A549 (cell line): ENCODE results near the gene HIVEP3. TPM values are rescaled to one million over a fixed set of nuclear protein-coding genes. Genes with fewer than 3 reads are reported as not detected.

Source experiments
- ATAC-seq, 2 experiments: fragments of 200-7000 bp in 1 of 2; fragments of >200 bp in 1 of 2; cut with Nextera tagmentation in 1 of 2; cut with Tn5 transposase in 1 of 2; 3 replicates each; pipeline versions ENCODE4 v1.8.0 to v1.9.1; 2018 to 2020; ENCODE audit warnings: mild to moderate bottlenecking in 1 of 2, moderate library complexity in 1 of 2
- CTCF ChIA-PET: fragments of 300-600 bp; sonication (Branson Sonifier 250); formaldehyde crosslinking; extraction: SDS; loops from one replicate; lab custom pipeline; 2021; ENCODE audit warnings: antibody characterized with exemption, inconsistent platforms; lab: Yijun Ruan, JAX
- POLR2A ChIA-PET: fragments of 350-600 bp; formaldehyde crosslinking; extraction: SDS; loops from one replicate; lab custom pipeline; 2021; ENCODE audit warnings: antibody characterized with exemption, inconsistent platforms; lab: Yijun Ruan, JAX
- DNase-seq, 2 experiments: peaks; one replicate each; pipeline versions ENCODE4 v3.0.0 to v3.0.0-alpha.2; 2011 to 2016; ENCODE audit warnings: low read depth in 1 of 2, low spot score in 1 of 2
- FAIRE-seq: peaks from 2 replicates; lab custom pipeline; 2011; peaks lifted over from hg19 to GRCh38; lab: Jason Lieb, UNC
- H3K27ac ChIP-seq, 2 experiments: fragments of >200 bp; sonication (Bioruptor Twin); formaldehyde crosslinking; 3 replicates each; pipeline ENCODE4 v1.5.1; 2016 to 2017
- H3K4me1 ChIP-seq: fragments of >200 bp; sonication (Bioruptor Twin); formaldehyde crosslinking; 3 replicates; pipeline ENCODE4 v1.6.1; 2016
- H3K4me2 ChIP-seq: fragments of >200 bp; sonication (Bioruptor Twin); formaldehyde crosslinking; 3 replicates; pipeline ENCODE4 v1.6.1; 2016
- H3K4me3 ChIP-seq: fragments of >200 bp; sonication (Bioruptor Twin); formaldehyde crosslinking; 3 replicates; pipeline ENCODE4 v1.5.1; 2016
- H3K9me3 ChIP-seq: fragments of >200 bp; sonication (Bioruptor Twin); formaldehyde crosslinking; 3 replicates; pipeline ENCODE4 v1.6.1; 2016
- CBX8 ChIP-seq: fragments of 200-600 bp; sonication (generic); IDR thresholded peaks from 2 replicates; pipeline ENCODE4 v1.6.1; 2016
- CHD2 ChIP-seq: fragments of 150-350 bp; IDR thresholded peaks from 2 replicates; pipeline ENCODE4 v1.6.1; 2014; ENCODE audit warnings: low read length; ENCODE audit not compliant: partially characterized antibody
- CHD4 ChIP-seq: fragments of 200-600 bp; sonication (generic); IDR thresholded peaks from 2 replicates; pipeline ENCODE4 v1.6.1; 2016; ENCODE audit warnings: antibody characterized with exemption, mild to moderate bottlenecking, borderline replicate concordance
- FOSB ChIP-seq: fragments of 250-450 bp; sonication (Bioruptor Pico); IDR thresholded peaks from 2 replicates; pipeline ENCODE4 v1.5.0; 2020; ENCODE audit warnings: mild to moderate bottlenecking, moderate library complexity
- HOXA7 ChIP-seq: fragments of 250-450 bp; sonication (Bioruptor Pico); IDR thresholded peaks from 2 replicates; pipeline ENCODE4 v1.5.0; 2020; ENCODE audit warnings: mild to moderate bottlenecking, moderate library complexity
- JUNB ChIP-seq: fragments of >200 bp; sonication (Bioruptor Twin); formaldehyde crosslinking; IDR thresholded peaks from 2 replicates; pipeline ENCODE4 v1.6.1; 2016
- KDM1A ChIP-seq: fragments of 200-600 bp; sonication (generic); IDR thresholded peaks from 2 replicates; pipeline ENCODE4 v1.6.1; 2016; ENCODE audit warnings: low read depth, mild to moderate bottlenecking
- NFE2L2 ChIP-seq: fragments of 150-350 bp; conservative IDR thresholded peaks from 2 replicates; pipeline ENCODE4 v1.6.1; 2014; ENCODE audit warnings: low read length
- NPAS2 ChIP-seq: fragments of 250-450 bp; sonication (Bioruptor Pico); IDR thresholded peaks from 2 replicates; pipeline ENCODE4 v1.8.0; 2022; ENCODE audit warnings: mild to moderate bottlenecking, moderate library complexity, borderline replicate concordance
- NR3C1 ChIP-seq: fragments of >200 bp; sonication (Bioruptor Twin); formaldehyde crosslinking; IDR thresholded peaks from 3 replicates; pipeline ENCODE4 v1.6.1; 2017
- POLR2AphosphoS2 ChIP-seq: conservative IDR thresholded peaks from 2 replicates; pipeline ENCODE4 v1.6.1; 2012; ENCODE audit warnings: low read length, improper control_type of control experiment, inconsistent platforms
- RAD21 ChIP-seq, 2 experiments: fragments of >200 bp in 1 of 2; sonication (Bioruptor Twin) in 1 of 2; formaldehyde crosslinking in 1 of 2; IDR thresholded peaks in 1 of 2; conservative IDR thresholded peaks in 1 of 2; 2 replicates in 1 of 2; 3 replicates in 1 of 2; pipeline ENCODE4 v1.6.1; 2012 to 2018; ENCODE audit warnings: inconsistent platforms in 1 of 2
- SMC3 ChIP-seq: fragments of >200 bp; sonication (Bioruptor Twin); formaldehyde crosslinking; IDR thresholded peaks from 3 replicates; pipeline ENCODE4 v1.6.1; 2018; ENCODE audit warnings: inconsistent platforms
- TFCP2L1 ChIP-seq: fragments of 250-450 bp; sonication (Bioruptor Pico); IDR thresholded peaks from 2 replicates; pipeline ENCODE4 v1.5.0; 2021; ENCODE audit warnings: mild to moderate bottlenecking
- TP53 ChIP-seq: fragments of 250-450 bp; sonication (Bioruptor Pico); IDR thresholded peaks from 2 replicates; pipeline ENCODE4 v1.5.0; 2021; ENCODE audit warnings: mild to moderate bottlenecking, moderate library complexity
- ZFP36 ChIP-seq: fragments of 450-650 bp; IDR thresholded peaks from 2 replicates; pipeline ENCODE4 v1.6.1; 2014; ENCODE audit warnings: borderline replicate concordance; ENCODE audit not compliant: partially characterized antibody
- WGBS: methylation state at CpG from one replicate; pipeline ENCODE4 v1.1.6; 2017; ENCODE audit errors: missing lambda C conversion rate; 5-methylcytosine and 5-hydroxymethylcytosine counted together
- polyA plus RNA-seq, 4 experiments: library from polyadenylated mRNA; depleted of rRNA in 3 of 4; stranded (reverse); fragments of >200 nt; fragmentation: RNase III in 1 of 4; extraction: RNeasy Plus Mini Kit Qiagen cat#74134 plus additional on column Dnase treatment in 1 of 4; gene quantifications; 2 replicates in 3 of 4; 3 replicates in 1 of 4; pipeline ENCODE4 v1.2.3, GENCODE V29; 2011 to 2017
- TF ChIP-seq, protein P1 (sequence below): IDR thresholded peaks from 2 replicates; pipeline ENCODE4 v1.6.1; 2012; ENCODE audit warnings: low read depth, borderline replicate concordance
- TF ChIP-seq, protein P2 (sequence below): fragments of 150-350 bp; IDR thresholded peaks from 2 replicates; pipeline ENCODE4 v1.6.1; 2014; ENCODE audit warnings: low read depth, mild to moderate bottlenecking, low read length
- TF ChIP-seq, protein P3 (sequence below): IDR thresholded peaks from 2 replicates; pipeline ENCODE4 v1.6.1; 2012
- TF ChIP-seq, protein P4 (sequence below): IDR thresholded peaks from 2 replicates; pipeline ENCODE4 v1.6.1; 2012
- TF ChIP-seq, protein P5 (sequence below): fragments of >200 bp; sonication (Bioruptor Twin); formaldehyde crosslinking; IDR thresholded peaks from 3 replicates; pipeline ENCODE4 v1.6.1; 2016
- TF ChIP-seq, protein P6 (sequence below): fragments of 200-600 bp; sonication (generic); IDR thresholded peaks from 2 replicates; pipeline ENCODE4 v1.6.1; 2016; ENCODE audit warnings: antibody characterized with exemption, mild to moderate bottlenecking, moderate library complexity

The HIVEP3 gene
- polyA plus RNA-seq, 2 of the 4 experiments (the other 2 are of a cell fraction) = 1.5 to 2.0 TPM

DNA sequence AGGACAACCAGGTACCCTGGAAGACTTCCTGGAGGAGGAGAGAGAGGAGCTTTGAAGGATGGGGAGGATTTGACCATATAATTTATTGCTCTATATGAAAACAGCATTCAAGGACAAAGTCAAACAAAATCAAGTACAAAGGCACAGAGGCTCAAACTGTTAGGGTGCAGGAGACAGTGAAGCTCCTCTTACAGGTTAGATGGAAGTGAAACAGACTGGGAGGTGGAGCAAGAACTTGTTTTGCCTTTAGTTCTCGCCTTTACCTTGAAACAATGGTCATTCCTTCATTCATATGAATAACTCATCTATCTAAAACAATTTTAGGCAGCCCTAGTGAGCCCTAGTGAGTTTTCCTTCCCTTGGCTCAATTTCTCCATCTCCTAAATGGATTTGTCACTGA, 199.6 kb downstream of the HIVEP3 start (continued):
- TF ChIP-seq ZFP36 (no peak), CBX8 (no peak)

DNA sequence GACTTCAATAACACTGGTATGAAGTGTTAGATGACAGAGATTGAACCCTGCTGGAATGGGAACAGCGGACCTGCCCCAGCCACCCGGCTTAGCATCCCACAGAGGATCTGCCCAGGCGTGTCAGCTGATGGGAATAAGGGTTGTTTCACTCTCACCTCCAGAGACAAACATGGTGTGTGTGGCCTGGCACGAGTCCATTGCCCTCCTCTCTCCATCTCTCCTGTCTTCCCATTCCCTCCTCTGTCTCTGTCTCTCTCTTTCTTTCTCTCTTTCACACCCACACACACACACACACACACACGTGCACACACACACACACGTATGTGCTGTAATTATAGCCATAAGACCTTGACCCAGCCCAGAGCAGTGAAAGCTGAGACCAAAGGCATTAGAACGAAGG, 200.2 kb downstream of the HIVEP3 start:
- Histone ChIP-seq H3K4me1 (peaks cover 8% of the 10 kb centered on the region; the same call in 1 of the 3 replicates), H3K4me2 (no peak overlapping the region), H3K4me3 (no peak overlapping the region), H3K9me3 (no peaks in the 10 kb centered on the region), H3K27ac (no peak overlapping the region)
- POLR2A ChIA-PET = no interaction called here
- DNase-seq = no peak
- no peak for FAIRE-seq
- WGBS = 80% methylated on average over 7 of the region's 7 CpGs
- no peak for ATAC-seq
- no peak for TF ChIP-seq RAD21 (conservative IDR thresholded peaks at IDR 0.05 in 1 of 2, IDR thresholded peaks at IDR 0.05 in 1 of 2)
- no peak for TF ChIP-seq NPAS2
- no peak for TF ChIP-seq NFE2L2
- TF ChIP-seq CHD2 = no peak
- TF ChIP-seq CHD4 = no peak
- TF ChIP-seq, protein P1, sequence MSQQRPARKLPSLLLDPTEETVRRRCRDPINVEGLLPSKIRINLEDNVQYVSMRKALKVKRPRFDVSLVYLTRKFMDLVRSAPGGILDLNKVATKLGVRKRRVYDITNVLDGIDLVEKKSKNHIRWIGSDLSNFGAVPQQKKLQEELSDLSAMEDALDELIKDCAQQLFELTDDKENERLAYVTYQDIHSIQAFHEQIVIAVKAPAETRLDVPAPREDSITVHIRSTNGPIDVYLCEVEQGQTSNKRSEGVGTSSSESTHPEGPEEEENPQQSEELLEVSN = no peak
- TF ChIP-seq, protein P2, sequence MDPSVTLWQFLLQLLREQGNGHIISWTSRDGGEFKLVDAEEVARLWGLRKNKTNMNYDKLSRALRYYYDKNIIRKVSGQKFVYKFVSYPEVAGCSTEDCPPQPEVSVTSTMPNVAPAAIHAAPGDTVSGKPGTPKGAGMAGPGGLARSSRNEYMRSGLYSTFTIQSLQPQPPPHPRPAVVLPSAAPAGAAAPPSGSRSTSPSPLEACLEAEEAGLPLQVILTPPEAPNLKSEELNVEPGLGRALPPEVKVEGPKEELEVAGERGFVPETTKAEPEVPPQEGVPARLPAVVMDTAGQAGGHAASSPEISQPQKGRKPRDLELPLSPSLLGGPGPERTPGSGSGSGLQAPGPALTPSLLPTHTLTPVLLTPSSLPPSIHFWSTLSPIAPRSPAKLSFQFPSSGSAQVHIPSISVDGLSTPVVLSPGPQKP = no peak
- TF ChIP-seq, protein P3, sequence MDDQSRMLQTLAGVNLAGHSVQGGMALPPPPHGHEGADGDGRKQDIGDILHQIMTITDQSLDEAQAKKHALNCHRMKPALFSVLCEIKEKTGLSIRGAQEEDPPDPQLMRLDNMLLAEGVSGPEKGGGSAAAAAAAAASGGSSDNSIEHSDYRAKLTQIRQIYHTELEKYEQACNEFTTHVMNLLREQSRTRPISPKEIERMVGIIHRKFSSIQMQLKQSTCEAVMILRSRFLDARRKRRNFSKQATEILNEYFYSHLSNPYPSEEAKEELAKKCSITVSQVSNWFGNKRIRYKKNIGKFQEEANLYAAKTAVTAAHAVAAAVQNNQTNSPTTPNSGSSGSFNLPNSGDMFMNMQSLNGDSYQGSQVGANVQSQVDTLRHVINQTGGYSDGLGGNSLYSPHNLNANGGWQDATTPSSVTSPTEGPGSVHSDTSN = no peak
- TF ChIP-seq, protein P4, sequence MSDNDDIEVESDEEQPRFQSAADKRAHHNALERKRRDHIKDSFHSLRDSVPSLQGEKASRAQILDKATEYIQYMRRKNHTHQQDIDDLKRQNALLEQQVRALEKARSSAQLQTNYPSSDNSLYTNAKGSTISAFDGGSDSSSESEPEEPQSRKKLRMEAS = no peak
- TF ChIP-seq, protein P5, sequence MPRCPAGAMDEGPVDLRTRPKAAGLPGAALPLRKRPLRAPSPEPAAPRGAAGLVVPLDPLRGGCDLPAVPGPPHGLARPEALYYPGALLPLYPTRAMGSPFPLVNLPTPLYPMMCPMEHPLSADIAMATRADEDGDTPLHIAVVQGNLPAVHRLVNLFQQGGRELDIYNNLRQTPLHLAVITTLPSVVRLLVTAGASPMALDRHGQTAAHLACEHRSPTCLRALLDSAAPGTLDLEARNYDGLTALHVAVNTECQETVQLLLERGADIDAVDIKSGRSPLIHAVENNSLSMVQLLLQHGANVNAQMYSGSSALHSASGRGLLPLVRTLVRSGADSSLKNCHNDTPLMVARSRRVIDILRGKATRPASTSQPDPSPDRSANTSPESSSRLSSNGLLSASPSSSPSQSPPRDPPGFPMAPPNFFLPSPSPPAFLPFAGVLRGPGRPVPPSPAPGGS = no peak
- no peak for TF ChIP-seq FOSB (CRISPR knock-in tag)
- no peak for TF ChIP-seq KDM1A
- TF ChIP-seq, all 56 proteins: peak for 0
- CTCF ChIA-PET = no interaction called here

DNA sequence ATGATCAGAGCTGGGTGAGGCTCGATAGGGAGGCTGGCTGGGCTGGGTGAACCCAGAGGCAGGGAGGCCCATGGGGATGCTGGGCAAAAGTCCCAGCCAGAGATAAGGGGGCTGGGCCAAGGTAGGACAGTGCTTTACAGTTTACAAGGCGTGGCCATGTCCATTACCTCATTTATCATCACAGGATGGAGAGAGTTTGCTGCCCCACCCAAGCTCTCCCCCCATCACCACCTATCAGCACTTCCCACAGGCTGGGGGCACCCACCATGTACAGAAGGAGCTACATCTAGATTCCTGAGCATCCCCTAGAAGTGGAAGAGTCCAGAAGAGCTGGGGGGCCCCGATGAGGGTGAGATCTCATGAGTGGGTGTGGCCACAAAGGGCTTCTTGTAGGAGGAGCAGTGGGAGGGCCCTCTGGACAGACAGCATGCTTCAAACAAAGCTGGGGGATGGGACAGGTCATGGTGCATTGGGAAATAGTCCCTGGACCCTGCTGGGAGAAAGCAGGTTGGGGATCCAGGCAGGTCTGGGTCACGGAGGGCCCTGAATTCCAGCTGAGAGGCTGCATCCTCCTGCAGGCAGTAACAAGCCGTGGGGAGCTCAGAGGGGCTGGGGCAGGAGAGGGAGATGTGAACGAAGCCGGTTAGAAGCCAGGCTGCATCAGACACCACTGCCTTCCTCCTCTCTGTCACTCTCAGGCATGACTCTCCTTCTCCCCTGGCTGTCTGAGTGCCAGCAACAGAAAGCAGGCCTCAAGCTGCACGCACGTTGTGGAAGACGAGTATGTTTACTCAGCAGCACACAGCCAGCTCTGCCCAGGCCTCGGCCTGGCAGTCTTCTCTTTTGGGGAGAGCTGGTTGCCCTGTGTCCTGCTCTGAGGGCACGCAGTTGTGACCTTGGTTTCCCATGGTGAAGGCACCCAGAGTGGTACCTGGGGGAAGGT, 202.3 kb downstream of the HIVEP3 start:
- ChIA-PET POLR2A (no interaction called here), CTCF (interaction anchor here (1.4 kb wide), 1 partner anchor 143 kb away, joined by 3 read pairs; no protein-coding TSS in a partner anchor)
- no peak for ATAC-seq
- H3K4me2 ChIP-seq = no peak overlapping the region
- WGBS = 74% methylated on average over 11 of the region's 12 CpGs
- no peaks in the 10 kb centered on the region for H3K9me3 ChIP-seq
- no peak overlapping the region for H3K4me3 ChIP-seq
- no peak for DNase-seq
- peaks cover 17% of the 10 kb centered on the region; the same call in 1 of the 3 replicates for H3K4me1 ChIP-seq
- FAIRE-seq = no peak
- no peak overlapping the region for H3K27ac ChIP-seq
- TF ChIP-seq POLR2AphosphoS2 = no peak
- TF ChIP-seq CBX8 = no peak
- no peak for TF ChIP-seq TFCP2L1 (CRISPR knock-in tag)
- TF ChIP-seq JUNB = no peak
- TF ChIP-seq, protein P2 = no peak
- TF ChIP-seq CHD4 = no peak
- TF ChIP-seq FOSB (CRISPR knock-in tag) = no peak
- TF ChIP-seq TP53 = no peak
- TF ChIP-seq, protein P1 = no peak
- TF ChIP-seq SMC3 = no peak
- TF ChIP-seq, protein P6, sequence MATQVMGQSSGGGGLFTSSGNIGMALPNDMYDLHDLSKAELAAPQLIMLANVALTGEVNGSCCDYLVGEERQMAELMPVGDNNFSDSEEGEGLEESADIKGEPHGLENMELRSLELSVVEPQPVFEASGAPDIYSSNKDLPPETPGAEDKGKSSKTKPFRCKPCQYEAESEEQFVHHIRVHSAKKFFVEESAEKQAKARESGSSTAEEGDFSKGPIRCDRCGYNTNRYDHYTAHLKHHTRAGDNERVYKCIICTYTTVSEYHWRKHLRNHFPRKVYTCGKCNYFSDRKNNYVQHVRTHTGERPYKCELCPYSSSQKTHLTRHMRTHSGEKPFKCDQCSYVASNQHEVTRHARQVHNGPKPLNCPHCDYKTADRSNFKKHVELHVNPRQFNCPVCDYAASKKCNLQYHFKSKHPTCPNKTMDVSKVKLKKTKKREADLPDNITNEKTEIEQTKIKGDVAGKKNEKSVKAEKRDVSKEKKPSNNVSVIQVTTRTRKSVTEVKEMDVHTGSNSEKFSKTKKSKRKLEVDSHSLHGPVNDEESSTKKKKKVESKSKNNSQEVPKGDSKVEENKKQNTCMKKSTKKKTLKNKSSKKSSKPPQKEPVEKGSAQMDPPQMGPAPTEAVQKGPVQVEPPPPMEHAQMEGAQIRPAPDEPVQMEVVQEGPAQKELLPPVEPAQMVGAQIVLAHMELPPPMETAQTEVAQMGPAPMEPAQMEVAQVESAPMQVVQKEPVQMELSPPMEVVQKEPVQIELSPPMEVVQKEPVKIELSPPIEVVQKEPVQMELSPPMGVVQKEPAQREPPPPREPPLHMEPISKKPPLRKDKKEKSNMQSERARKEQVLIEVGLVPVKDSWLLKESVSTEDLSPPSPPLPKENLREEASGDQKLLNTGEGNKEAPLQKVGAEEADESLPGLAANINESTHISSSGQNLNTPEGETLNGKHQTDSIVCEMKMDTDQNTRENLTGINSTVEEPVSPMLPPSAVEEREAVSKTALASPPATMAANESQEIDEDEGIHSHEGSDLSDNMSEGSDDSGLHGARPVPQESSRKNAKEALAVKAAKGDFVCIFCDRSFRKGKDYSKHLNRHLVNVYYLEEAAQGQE = no peak
- no peak for TF ChIP-seq HOXA7 (CRISPR knock-in tag)
- no peak for TF ChIP-seq ZFP36
- no peak for TF ChIP-seq NR3C1
